SJCRH30 (cell line): ENCODE measurements around the gene RNF181. TPM values are rescaled to one million over a fixed set of nuclear protein-coding genes. Genes with fewer than 3 reads are reported as not detected.

ENCODE experiments used
- DNase-seq, 2 experiments: peaks; one replicate each; pipeline ENCODE4 v3.0.0-alpha.2; 2015 to 2020
- H3K27ac ChIP-seq: fragments of 250-450 bp; sonication (Bioruptor Pico); 2 replicates; pipeline ENCODE4 v1.5.1; 2020; ENCODE audit warnings: mild to moderate bottlenecking, moderate library complexity
- H3K27me3 ChIP-seq: fragments of 250-450 bp; sonication (Bioruptor Pico); 2 replicates; pipeline ENCODE4 v1.5.1; 2020; ENCODE audit warnings: mild to moderate bottlenecking, moderate library complexity
- H3K36me3 ChIP-seq: fragments of 250-450 bp; sonication (Bioruptor Pico); 2 replicates; pipeline ENCODE4 v1.5.1; 2020; ENCODE audit warnings: mild to moderate bottlenecking, moderate library complexity
- H3K4me1 ChIP-seq: fragments of 250-450 bp; sonication (Bioruptor Pico); 2 replicates; pipeline ENCODE4 v1.5.1; 2020; ENCODE audit warnings: mild to moderate bottlenecking, moderate library complexity
- H3K4me3 ChIP-seq: fragments of 250-450 bp; sonication (Bioruptor Pico); 2 replicates; pipeline ENCODE4 v1.5.1; 2020; ENCODE audit warnings: mild to moderate bottlenecking, moderate library complexity
- H3K9me3 ChIP-seq: fragments of 250-450 bp; sonication (Bioruptor Pico); replicated peaks from 2 replicates; pipeline ENCODE4 v1.5.1; 2020; ENCODE audit warnings: mild to moderate bottlenecking, moderate library complexity
- total RNA-seq: library from RNA; depleted of rRNA; stranded (reverse); fragments of >200 nt; shearing (Covaris generic); gene quantifications from 2 replicates; pipeline ENCODE4 v1.2.3, GENCODE V29; 2014; rRNA removed

RNF181 gene
- total RNA-seq = 91.1 and 111 TPM in 2 replicates

- peaks cover 16% of the 10 kb centered on the region for H3K4me1 ChIP-seq
- H3K4me3 ChIP-seq = peak within 1 kb of the TSS; percentile 72
- no peaks in the 10 kb centered on the region; the same call in 1 of the 2 replicates for H3K36me3 ChIP-seq
These were observed at the start of gene RNF181 for GRCh38 chr2:85595301-85596025. Gene RNF181 (plus strand): TSS chr2:85595745. CDS start chr2:85595764, 19 bp downstream.

GRCh38 chr2:85545780-85546240, 49.7 kb upstream of the RNF181 start:
- Histone ChIP-seq H3K36me3 (peaks cover 84% of the 10 kb centered on the region), H3K27me3 (peaks cover 6% of the 10 kb centered on the region), H3K4me3 (no peak overlapping the region), H3K4me1 (peaks cover 30% of the 10 kb centered on the region), H3K9me3 (no peaks in the 10 kb centered on the region), H3K27ac (no peak overlapping the region)
- peak in 1 of 2 experiments; percentile 44 for DNase-seq

More at GRCh38 chr2:85595301-85596025, at the start of gene RNF181:
- H3K9me3 ChIP-seq = no peaks in the 10 kb centered on the region
- DNase-seq = peak; percentile 98 to 99
- peak within 1 kb of the TSS; percentile 59 for H3K27ac ChIP-seq
- no peaks in the 10 kb centered on the region for H3K27me3 ChIP-seq

- Histone ChIP-seq H3K36me3 (peaks cover 83% of the 10 kb centered on the region), H3K4me3 (no peak overlapping the region), H3K9me3 (no peaks in the 10 kb centered on the region), H3K27ac (no peak overlapping the region; the same call in 1 of the 2 replicates), H3K27me3 (peaks cover 6% of the 10 kb centered on the region), H3K4me1 (peaks cover 20% of the 10 kb centered on the region)
- DNase-seq = no peak
These were observed 48.3 kb upstream of the RNF181 start for GRCh38 chr2:85547089-85547858.

GRCh38 chr2:85547859-85548607, 47.5 kb upstream of the RNF181 start:
- peaks cover 80% of the 10 kb centered on the region for H3K36me3 ChIP-seq
- peaks cover 6% of the 10 kb centered on the region for H3K27me3 ChIP-seq
- H3K27ac ChIP-seq = no peak overlapping the region
- H3K4me3 ChIP-seq = no peak overlapping the region
- no peaks in the 10 kb centered on the region for H3K9me3 ChIP-seq
- peaks cover 18% of the 10 kb centered on the region for H3K4me1 ChIP-seq
- DNase-seq = no peak

GRCh38 chr2:85548608-85548900, 47.0 kb upstream of the RNF181 start:
- no peak overlapping the region for H3K27ac ChIP-seq
- H3K27me3 ChIP-seq = peaks cover 6% of the 10 kb centered on the region
- H3K36me3 ChIP-seq = peaks cover 75% of the 10 kb centered on the region
- no peak overlapping the region for H3K4me3 ChIP-seq
- H3K9me3 ChIP-seq = no peaks in the 10 kb centered on the region
- no peak for DNase-seq
- H3K4me1 ChIP-seq = peaks cover 18% of the 10 kb centered on the region

- Histone ChIP-seq H3K27ac (no peak overlapping the region), H3K27me3 (peaks cover 6% of the 10 kb centered on the region), H3K4me1 (peaks cover 18% of the 10 kb centered on the region), H3K36me3 (peaks cover 74% of the 10 kb centered on the region), H3K9me3 (no peaks in the 10 kb centered on the region), H3K4me3 (no peak overlapping the region)
- DNase-seq = no peak
These were observed 46.5 kb upstream of the RNF181 start for GRCh38 chr2:85549095-85549494.

GRCh38 chr2:85549826-85550225, 45.7 kb upstream of the RNF181 start:
- Histone ChIP-seq H3K4me1 (peaks cover 18% of the 10 kb centered on the region), H3K27ac (peak overlapping the region; percentile 10; the same call in 1 of the 2 replicates), H3K4me3 (no peak overlapping the region), H3K36me3 (peaks cover 70% of the 10 kb centered on the region), H3K27me3 (peaks cover 6% of the 10 kb centered on the region), H3K9me3 (no peaks in the 10 kb centered on the region)
- DNase-seq = peak; percentile 71 to 83

- Histone ChIP-seq H3K27ac (no peak overlapping the region), H3K4me3 (no peak overlapping the region), H3K36me3 (peaks cover 64% of the 10 kb centered on the region), H3K27me3 (peaks cover 6% of the 10 kb centered on the region), H3K4me1 (peaks cover 18% of the 10 kb centered on the region), H3K9me3 (no peaks in the 10 kb centered on the region)
- DNase-seq = no peak
These were observed 45.1 kb upstream of the RNF181 start for GRCh38 chr2:85550486-85550885.

GRCh38 chr2:85551698-85552678, 43.6 kb upstream of the RNF181 start:
- Histone ChIP-seq H3K9me3 (no peaks in the 10 kb centered on the region), H3K4me3 (no peak overlapping the region), H3K27ac (no peak overlapping the region), H3K27me3 (no peaks in the 10 kb centered on the region; the same call in 1 of the 2 replicates), H3K4me1 (peaks cover 18% of the 10 kb centered on the region), H3K36me3 (peaks cover 49% of the 10 kb centered on the region)
- peak; percentile 78 to 92 for DNase-seq

- H3K4me1 ChIP-seq = peaks cover 18% of the 10 kb centered on the region
- DNase-seq = no peak
- peaks cover 42% of the 10 kb centered on the region for H3K36me3 ChIP-seq
- H3K4me3 ChIP-seq = no peak overlapping the region
- H3K27ac ChIP-seq = no peak overlapping the region
- no peaks in the 10 kb centered on the region for H3K27me3 ChIP-seq
- no peaks in the 10 kb centered on the region for H3K9me3 ChIP-seq
These were observed 42.4 kb upstream of the RNF181 start for GRCh38 chr2:85553184-85553583.

GRCh38 chr2:85554980-85555612, 40.4 kb upstream of the RNF181 start:
- DNase-seq = peak in 1 of 2 experiments; percentile 42
- peaks cover 42% of the 10 kb centered on the region for H3K36me3 ChIP-seq

GRCh38 chr2:85557130-85557529, 38.4 kb upstream of the RNF181 start:
- no peaks in the 10 kb centered on the region for H3K27me3 ChIP-seq
- H3K27ac ChIP-seq = no peak overlapping the region
- no peak for DNase-seq
- no peaks in the 10 kb centered on the region for H3K4me1 ChIP-seq
- peaks cover 25% of the 10 kb centered on the region for H3K36me3 ChIP-seq
- no peak overlapping the region for H3K4me3 ChIP-seq
- no peaks in the 10 kb centered on the region for H3K9me3 ChIP-seq

More at GRCh38 chr2:85554980-85555612, 40.4 kb upstream of the RNF181 start:
- no peaks in the 10 kb centered on the region for H3K9me3 ChIP-seq
- peaks cover 5% of the 10 kb centered on the region for H3K4me1 ChIP-seq
- H3K27ac ChIP-seq = peak overlapping the region; percentile 26; the same call in 1 of the 2 replicates
- no peak overlapping the region for H3K4me3 ChIP-seq
- H3K27me3 ChIP-seq = no peaks in the 10 kb centered on the region

- peaks cover 19% of the 10 kb centered on the region for H3K36me3 ChIP-seq
- no peaks in the 10 kb centered on the region for H3K9me3 ChIP-seq
- DNase-seq = no peak
- no peak overlapping the region for H3K27ac ChIP-seq
- H3K4me3 ChIP-seq = no peak overlapping the region
- H3K4me1 ChIP-seq = no peaks in the 10 kb centered on the region
- H3K27me3 ChIP-seq = no peaks in the 10 kb centered on the region
These were observed 37.4 kb upstream of the RNF181 start for GRCh38 chr2:85558160-85558559.
